HepG2 (cell line): Measurements from ENCODE around the gene AHNAK. TPM values are rescaled to one million over a fixed set of nuclear protein-coding genes. Genes with fewer than 3 reads are reported as not detected.
A peak's percentile ranks its signal among the peaks of the same experiment; 100 is the strongest.

ENCODE experiments used
- ATAC-seq: fragments of 200-7000 bp; cut with Tn5 transposase; 3 replicates; pipeline ENCODE4 v1.9.1; 2020; ENCODE audit warnings: mild to moderate bottlenecking, moderate library complexity
- BruUV-seq: library from RNA; stranded (reverse); fragments of 400-500 nt; replicated peaks from 2 replicates; lab custom pipeline; 2021; lab: Mats Ljungman, UMichigan
- CTCF ChIA-PET: fragments of 300-600 bp; formaldehyde crosslinking; extraction: SDS; loops from one replicate; lab custom pipeline; 2021; ENCODE audit warnings: low total read pairs, inconsistent platforms, low intra/inter-chr PET ratio; lab: Yijun Ruan, JAX
- POLR2A ChIA-PET: fragments of 350-600 bp; sonication (Branson Sonifier 250); formaldehyde crosslinking; loops from one replicate; lab custom pipeline; 2020; ENCODE audit warnings: antibody characterized with exemption, inconsistent platforms; lab: Yijun Ruan, JAX
- DNase-seq: peaks from one replicate; pipeline ENCODE4 v3.0.0-alpha.2; 2015; ENCODE audit warnings: low spot score
- FAIRE-seq: peaks from 3 replicates; lab custom pipeline; 2011; peaks lifted over from hg19 to GRCh38; lab: Jason Lieb, UNC
- H2AFZ ChIP-seq: one replicate; pipeline ENCODE4 v1.6.1; 2011; ENCODE audit warnings: low read length, inconsistent platforms
- H3K27ac ChIP-seq: fragments of 300-600 bp; 3 replicates; pipeline ENCODE4 v1.8.0; 2011; ENCODE audit warnings: mixed run types, mild to moderate bottlenecking, mixed read lengths, low read length, inconsistent platforms; ENCODE audit not compliant: insufficient read depth; ENCODE audit errors: extremely low read length
- H3K27me3 ChIP-seq, 2 experiments: fragments of 200-600 bp in 1 of 2; 2 replicates in 1 of 2; 3 replicates in 1 of 2; pipeline versions ENCODE4 v1.6.0 to v1.8.0; 2011; ENCODE audit warnings: low read length in 2 of 2, mild to moderate bottlenecking in 2 of 2, moderate library complexity in 2 of 2, inconsistent platforms in 1 of 2; ENCODE audit not compliant: insufficient read depth in 2 of 2, control insufficient read depth in 1 of 2
- H3K36me3 ChIP-seq, 2 experiments: fragments of 200-600 bp in 1 of 2; replicated peaks in 1 of 2; 2 replicates in 1 of 2; 3 replicates in 1 of 2; pipeline versions ENCODE4 v1.5.1 to v1.8.0; 2011; ENCODE audit warnings: low read length in 2 of 2, inconsistent platforms in 1 of 2; ENCODE audit not compliant: insufficient read depth in 2 of 2, control insufficient read depth in 1 of 2
- H3K4me1 ChIP-seq: 2 replicates; pipeline ENCODE4 v1.5.1; 2012; ENCODE audit warnings: low read length, inconsistent platforms; ENCODE audit not compliant: insufficient read depth
- H3K4me2 ChIP-seq: 2 replicates; pipeline ENCODE4 v1.6.0; 2011; ENCODE audit warnings: low read depth, low read length, inconsistent platforms
- H3K4me3 ChIP-seq, 3 experiments: fragments of 200-600 bp in 1 of 3; sonication (generic), shearing (Covaris generic) in 1 of 3; replicated peaks in 1 of 3; 2 replicates each; pipeline ENCODE4 v1.5.1; 2011 to 2016; ENCODE audit warnings: low read length in 3 of 3, inconsistent platforms in 2 of 3, low read depth in 2 of 3, mild to moderate bottlenecking in 2 of 3, control low read depth in 1 of 3, mixed read lengths in 1 of 3; ENCODE audit not compliant: insufficient read depth in 1 of 3
- H3K79me2 ChIP-seq: one replicate; pipeline ENCODE4 v1.6.1; 2011; ENCODE audit warnings: low read length, inconsistent platforms; ENCODE audit not compliant: insufficient read depth
- H3K9ac ChIP-seq: 2 replicates; pipeline ENCODE4 v1.6.0; 2011; ENCODE audit warnings: mild to moderate bottlenecking, low read depth, low read length, inconsistent platforms; ENCODE audit not compliant: insufficient read depth
- H3K9me3 ChIP-seq: 2 replicates; pipeline ENCODE4 v1.5.1; 2012; ENCODE audit warnings: mild to moderate bottlenecking, low read length
- H4K20me1 ChIP-seq: 2 replicates; pipeline ENCODE4 v1.6.0; 2011; ENCODE audit warnings: inconsistent platforms, mild to moderate bottlenecking, low read length, moderate library complexity; ENCODE audit not compliant: insufficient read depth
- ARID5B ChIP-seq: IDR thresholded peaks from 2 replicates; pipeline ENCODE4 v1.4.0; 2020; ENCODE audit warnings: mild to moderate bottlenecking, missing genetic modification reagents
- CEBPG ChIP-seq: IDR thresholded peaks from 2 replicates; pipeline ENCODE4 v1.6.1; 2016
- CREB1 ChIP-seq, 2 experiments: fragments of 450-650 bp in 1 of 2; IDR thresholded peaks; 2 replicates each; pipeline ENCODE4 v1.6.1; 2016 to 2017; ENCODE audit warnings: control low read depth in 1 of 2, mild to moderate bottlenecking in 1 of 2, missing compliant biosample characterization in 1 of 2, missing genetic modification characterization in 1 of 2
- ERF ChIP-seq: IDR thresholded peaks from 2 replicates; pipeline ENCODE4 v1.6.1; 2018; ENCODE audit warnings: missing biosample characterization, missing genetic modification reagents
- FOXK1 ChIP-seq: sonication (generic); formaldehyde crosslinking; IDR thresholded peaks from 2 replicates; pipeline ENCODE4 v1.4.0; 2020; ENCODE audit warnings: low read depth, missing genetic modification reagents, borderline replicate concordance
- FOXO1 ChIP-seq: sonication (generic); formaldehyde crosslinking; IDR thresholded peaks from 2 replicates; pipeline ENCODE4 v1.4.0; 2020; ENCODE audit warnings: missing genetic modification reagents
- KAT8 ChIP-seq: IDR thresholded peaks from 2 replicates; pipeline ENCODE4 v1.6.1; 2016; ENCODE audit warnings: missing genetic modification reagents, missing compliant biosample characterization
- NKX3-1 ChIP-seq: sonication (generic); formaldehyde crosslinking; IDR thresholded peaks from 2 replicates; pipeline ENCODE4 v1.5.0; 2020; ENCODE audit warnings: missing genetic modification reagents
- SALL2 ChIP-seq: sonication (generic); formaldehyde crosslinking; IDR thresholded peaks from 2 replicates; pipeline ENCODE4 v1.8.1; 2023; ENCODE audit warnings: mild to moderate bottlenecking, missing genetic modification reagents, inconsistent platforms
- SP1 ChIP-seq, 2 experiments: fragments of 450-650 bp in 1 of 2; sonication (generic) in 1 of 2; formaldehyde crosslinking in 1 of 2; IDR thresholded peaks; 2 replicates each; pipeline versions ENCODE4 v1.4.0 to v1.6.1; 2016 to 2020; ENCODE audit warnings: missing genetic modification reagents in 1 of 2
- TAF15 ChIP-seq: fragments of 200-400 bp; formaldehyde crosslinking; IDR thresholded peaks from one replicate; pipeline ENCODE4 v1.6.1; 2018; ENCODE audit warnings: mild to moderate bottlenecking, low read depth, low read length; ENCODE audit not compliant: poor library complexity, severe bottlenecking
- TBL1XR1 ChIP-seq: fragments of 150-350 bp; IDR thresholded peaks from 2 replicates; pipeline ENCODE4 v1.6.1; 2014; ENCODE audit warnings: borderline replicate concordance, low read length; ENCODE audit not compliant: partially characterized antibody
- TOE1 ChIP-seq: sonication (generic); formaldehyde crosslinking; IDR thresholded peaks from 2 replicates; pipeline ENCODE4 v1.4.0; 2020; ENCODE audit warnings: mild to moderate bottlenecking, missing genetic modification reagents
- ZBTB34 ChIP-seq: sonication (generic); formaldehyde crosslinking; IDR thresholded peaks from 2 replicates; pipeline ENCODE4 v1.8.0; 2022; ENCODE audit warnings: mild to moderate bottlenecking, missing genetic modification reagents
- ZNF670 ChIP-seq: sonication (generic); formaldehyde crosslinking; IDR thresholded peaks from 2 replicates; pipeline ENCODE4 v1.8.0; 2022; ENCODE audit warnings: mild to moderate bottlenecking, missing genetic modification reagents, borderline replicate concordance
- ZNF691 ChIP-seq: sonication (generic); formaldehyde crosslinking; IDR thresholded peaks from 2 replicates; pipeline ENCODE4 v1.4.0; 2020; ENCODE audit warnings: missing genetic modification reagents, low read depth, mild to moderate bottlenecking, borderline replicate concordance
- ZNF740 ChIP-seq: sonication (generic); formaldehyde crosslinking; IDR thresholded peaks from 2 replicates; pipeline ENCODE4 v1.4.0; 2020; ENCODE audit warnings: missing genetic modification reagents
- ZNF747 ChIP-seq: sonication (generic); formaldehyde crosslinking; IDR thresholded peaks from 2 replicates; pipeline ENCODE4 v1.8.1; 2023; ENCODE audit warnings: missing genetic modification reagents, mild to moderate bottlenecking, borderline replicate concordance
- WGBS: methylation state at CpG from one replicate; pipeline ENCODE4 v1.1.6; 2017; ENCODE audit warnings: low lambda C conversion rate; 5-methylcytosine and 5-hydroxymethylcytosine counted together
- in situ Hi-C: cut with HindIII; loops from 2 replicates; pipeline ENCODE4 v1.10.0; 2017; ENCODE audit warnings: low pct_unique_long_range_greater_than_20kb; ENCODE audit not compliant: extremely low pct_ligation_motif_present
- intact Hi-C: fragments of 100-400 bp; cut with micrococcal nuclease; formaldehyde crosslinking; loops from one replicate; pipeline ENCODE4 v1.10.0; 2022; ENCODE audit not compliant: unreplicated experiment
- polyA plus RNA-seq, 8 experiments: library from polyadenylated mRNA; depleted of rRNA in 3 of 8; stranded (reverse) in 7 of 8; unstranded in 1 of 8; fragments of >200 nt; fragmentation: Illumina TruSeq in 4 of 8; extraction: Trizol in 4 of 8; gene quantifications; 2 replicates each; pipeline versions ENCODE4 v1.2.1 to v1.2.3, GENCODE V29; 2011 to 2016; ENCODE audit warnings: low read depth in 4 of 8, missing spikeins in 1 of 8, mixed read lengths in 1 of 8; ENCODE audit not compliant: insufficient read depth in 1 of 8
- total RNA-seq, 5 experiments: library from RNA; depleted of rRNA; stranded (reverse); fragments of >200 nt; fragmentation: Illumina TruSeq; extraction: Trizol; gene quantifications; 2 replicates each; pipeline ENCODE4 v1.2.3, GENCODE V29; 2016; ENCODE audit warnings: low read depth in 1 of 5

The AHNAK gene
- total and polyA plus RNA-seq, 2 of the 13 experiments (the other 11 are each of a cell fraction or from before 2014, with no cell fraction given), result 23.4 to 25.0 TPM

- no peaks in the 10 kb centered on the region for H3K27me3 ChIP-seq
- peaks cover 73% of the 10 kb centered on the region for H3K4me1 ChIP-seq
- H3K27ac ChIP-seq, result peak overlapping the region; percentile 23
- ChIA-PET POLR2A (interaction anchor here (0.6 to 1.5 kb wide), 2 partner anchors 114 to 119 kb away, joined by 3 to 5 read pairs; partner anchors contain the start of gene AHNAK), CTCF (no interaction called here)
- no peaks in the 10 kb centered on the region for H3K9me3 ChIP-seq
- H3K9ac ChIP-seq, result no peak overlapping the region
- DNase-seq (peak; percentile 71), ATAC-seq (peak; percentile 72), FAIRE-seq (peak; percentile 26)
- peak overlapping the region in 1 of 3 experiments; percentile 4; a peak in 2 of 6 replicates for H3K4me3 ChIP-seq
- H4K20me1 ChIP-seq, result no peaks in the 10 kb centered on the region
- no TSS peak for BruUV-seq
- intact Hi-C loops, result loop anchor here (2.0 kb wide), 1 partner anchor 76 kb away; no protein-coding TSS in a partner anchor
- no peaks in the 10 kb centered on the region for H3K36me3 ChIP-seq
- in situ Hi-C loops, result no loop called here
- 2% methylated on average over 9 of the region's 9 CpGs for WGBS
- peak overlapping the region; percentile 44; the same call in 1 of the 2 replicates for H3K4me2 ChIP-seq
- no peak overlapping the region for H2AFZ ChIP-seq
- no peaks in the 10 kb centered on the region for H3K79me2 ChIP-seq
- TF ChIP-seq CEBPG (CRISPR knock-in tag) (peak; percentile 67), TOE1 (CRISPR knock-in tag) (no peak), CREB1 (IDR thresholded peaks at IDR 0.05) (no peak), CREB1 (CRISPR knock-in tag; IDR thresholded peaks at IDR 0.05) (peak; percentile 39; the same call in 1 of the 2 replicates), FOXO1 (CRISPR knock-in tag) (no peak; the same call in 1 of the 2 replicates), ZNF740 (CRISPR knock-in tag) (no peak), ZNF747 (no peak), SALL2 (no peak), TBL1XR1 (no peak), ZBTB34 (CRISPR knock-in tag) (no peak), SP1 (IDR thresholded peaks at IDR 0.05) (no peak), SP1 (CRISPR knock-in tag; IDR thresholded peaks at IDR 0.05) (no peak), ZNF670 (CRISPR knock-in tag) (peak; percentile 74; the same call in 1 of the 2 replicates), ERF (CRISPR knock-in tag) (no peak), NKX3-1 (CRISPR knock-in tag) (no peak), FOXK1 (CRISPR knock-in tag) (0 out of 2 replicates have a peak, but pooled peaks have one; percentile 25), ARID5B (CRISPR knock-in tag) (peak; percentile 83), KAT8 (CRISPR knock-in tag) (peak; percentile 46; the same call in 1 of the 2 replicates), TAF15 (no peak), ZNF691 (CRISPR knock-in tag) (no peak)
Observed at GRCh38 chr11:62432695-62433094, 113.9 kb downstream of the AHNAK start.
